K562 treated with DMSO at 1 percent for 4 hours (cell line): ENCODE measurements around the gene QRICH1. TPM values are rescaled to one million over a fixed set of nuclear protein-coding genes. Genes with fewer than 3 reads are reported as not detected.

Source experiments
- total RNA-seq: library from RNA; unstranded; fragments of 300-600 nt; gene quantifications from 2 replicates; pipeline ENCODE4 v1.2.3, GENCODE V29; 2022; ENCODE audit not compliant: insufficient read depth

QRICH1 gene
- 29.8 and 45.8 TPM in 2 replicates for total RNA-seq

GRCh38 chr3:49093853-49094767 lies at the start of gene QRICH1:
Gene QRICH1, minus strand, starts transcription at chr3:49094071. Its CDS starts 17,054 bp downstream, at chr3:49077017.

GRCh38 chr3:49132437-49133225 lies 38.8 kb upstream of the QRICH1 start, which contains the start of gene LAMB2:
Gene LAMB2, minus strand, starts transcription at chr3:49133050. Its CDS starts 183 bp downstream, at chr3:49132867.

GRCh38 chr3:49120438-49121131 lies 26.7 kb upstream of the QRICH1 start, which contains the start of gene USP19:
Gene USP19, minus strand, starts transcription at chr3:49120823. Its CDS starts 1,678 bp downstream, at chr3:49119145.

GRCh38 chr3:49104427-49105291 lies 10.8 kb upstream of the QRICH1 start, which contains the start of gene QARS1:
Gene QARS1, minus strand, starts transcription at chr3:49104757. Its CDS starts 24 bp downstream, at chr3:49104733.

GRCh38 chr3:49028673-49029562 lies 65.0 kb downstream of the QRICH1 start, which contains the start of gene IMPDH2:
Gene IMPDH2, minus strand, starts transcription at chr3:49029398. Its CDS starts 48 bp downstream, at chr3:49029350.

GRCh38 chr3:49021813-49022687 lies 71.8 kb downstream of the QRICH1 start, which contains the start of gene NDUFAF3:
Gene NDUFAF3, plus strand, starts transcription at chr3:49022121. Its CDS starts 24 bp downstream, at chr3:49022145.

GRCh38 chr3:49017971-49018706 lies 75.7 kb downstream of the QRICH1 start, which contains the start of gene DALRD3:
Gene DALRD3, minus strand, starts transcription at chr3:49018580. Its CDS starts 16 bp downstream, at chr3:49018564.

GRCh38 chr3:49007068-49007770 lies 86.7 kb downstream of the QRICH1 start, which contains the start of gene WDR6:
Gene WDR6, plus strand, starts transcription at chr3:49007391. Its CDS starts 41 bp downstream, at chr3:49007432.

GRCh38 chr3:48989796-48990635 lies 103.9 kb downstream of the QRICH1 start, which contains the start of gene P4HTM:
Gene P4HTM, plus strand, starts transcription at chr3:48990241. Its CDS starts 16 bp downstream, at chr3:48990257.

Other genes with a start within 250 kb of the QRICH1 start
- 52.0 and 68.7 TPM in 2 replicates for gene PRKAR2A, start 246.2 kb downstream of the QRICH1 start, total RNA-seq
- gene SLC25A20, start 195.2 kb downstream of the QRICH1 start, total RNA-seq = 12.9 and 15.3 TPM in 2 replicates
- 56.2 and 77.4 TPM in 2 replicates for gene ARIH2, start 175.2 kb downstream of the QRICH1 start, total RNA-seq
- 0.29 and 0.61 TPM in 2 replicates for gene P4HTM, start 103.8 kb downstream of the QRICH1 start, total RNA-seq
- 54.0 and 145 TPM in 2 replicates for gene WDR6, start 86.7 kb downstream of the QRICH1 start, total RNA-seq
- gene DALRD3, start 75.5 kb downstream of the QRICH1 start, total RNA-seq = 14.4 and 18.0 TPM in 2 replicates
- gene NDUFAF3, start 72.0 kb downstream of the QRICH1 start, total RNA-seq = 28.5 and 36.3 TPM in 2 replicates
- 254 TPM in 2 replicates for gene IMPDH2, start 64.7 kb downstream of the QRICH1 start, total RNA-seq
- 479 and 501 TPM in 2 replicates for gene QARS1, start 10.7 kb upstream of the QRICH1 start, total RNA-seq
- 36.5 and 46.3 TPM in 2 replicates for gene USP19, start 26.8 kb upstream of the QRICH1 start, total RNA-seq
- gene LAMB2, start 39.0 kb upstream of the QRICH1 start, total RNA-seq = 29.5 and 47.0 TPM in 2 replicates
- gene CCDC71, start 72.3 kb upstream of the QRICH1 start, total RNA-seq = 3.4 and 3.5 TPM in 2 replicates
- 33.6 and 44.1 TPM in 2 replicates for gene KLHDC8B, start 77.5 kb upstream of the QRICH1 start, total RNA-seq
- gene C3orf62, start 183.2 kb upstream of the QRICH1 start, total RNA-seq = 4.1 and 7.5 TPM in 2 replicates
- gene USP4, start 246.0 kb upstream of the QRICH1 start, total RNA-seq = 8.1 and 8.4 TPM in 2 replicates